K562 (cell line): Measurements from ENCODE around the gene EXT2. TPM values are rescaled to one million over a fixed set of nuclear protein-coding genes. Genes with fewer than 3 reads are reported as not detected.

Source experiments
- ADNP ChIP-seq: fragments of 200-800 bp; sonication (Bioruptor generic); IDR thresholded peaks from 2 replicates; pipeline ENCODE4 v1.6.1; 2016; ENCODE audit warnings: missing genetic modification characterization, missing compliant biosample characterization
- BCL6 ChIP-seq: fragments of 250-450 bp; sonication (Bioruptor Pico); IDR thresholded peaks from 2 replicates; pipeline ENCODE4 v1.4.0; 2020
- DACH1 ChIP-seq: fragments of 450-650 bp; IDR thresholded peaks from 2 replicates; pipeline ENCODE4 v1.6.1; 2018; ENCODE audit not compliant: partially characterized antibody
- DDX20 ChIP-seq: fragments of 450-650 bp; IDR thresholded peaks from 2 replicates; pipeline ENCODE4 v1.6.1; 2016; ENCODE audit warnings: missing genetic modification characterization, low read depth, mild to moderate bottlenecking, missing compliant biosample characterization, moderate library complexity
- DIDO1 ChIP-seq: fragments of 450-650 bp; IDR thresholded peaks from 2 replicates; pipeline ENCODE4 v1.6.1; 2016; ENCODE audit warnings: low read depth, missing biosample characterization, missing genetic modification characterization
- ELF1 ChIP-seq: fragments of 200-800 bp; sonication (Bioruptor generic); IDR thresholded peaks from 2 replicates; pipeline ENCODE4 v1.6.1; 2016; ENCODE audit warnings: missing genetic modification characterization, missing compliant biosample characterization
- FOXK1 ChIP-seq: sonication (generic); formaldehyde crosslinking; IDR thresholded peaks from 2 replicates; pipeline ENCODE4 v1.8.0; 2022; ENCODE audit warnings: missing genetic modification reagents, mild to moderate bottlenecking, borderline replicate concordance
- FOXK2 ChIP-seq, 2 experiments: fragments of 450-650 bp; IDR thresholded peaks in 1 of 2; conservative IDR thresholded peaks in 1 of 2; 2 replicates each; pipeline ENCODE4 v1.6.1; 2016; ENCODE audit warnings: low read depth in 2 of 2, mild to moderate bottlenecking in 1 of 2
- GTF2F1 ChIP-seq: IDR thresholded peaks from 2 replicates; pipeline ENCODE4 v1.6.1; 2011; ENCODE audit warnings: low read depth, low read length, improper control_type of control experiment
- HCFC1 ChIP-seq: IDR thresholded peaks from 2 replicates; pipeline ENCODE4 v1.6.1; 2012; ENCODE audit warnings: low read depth, low read length, improper control_type of control experiment
- KDM4B ChIP-seq, 2 experiments: fragments of 450-650 bp in 1 of 2; sonication (generic) in 1 of 2; IDR thresholded peaks; 2 replicates each; pipeline ENCODE4 v1.6.1; 2016 to 2017; ENCODE audit warnings: borderline replicate concordance in 2 of 2, antibody characterized with exemption in 1 of 2, low read depth in 1 of 2, mild to moderate bottlenecking in 1 of 2
- MYNN ChIP-seq, 2 experiments: sonication (generic); formaldehyde crosslinking in 1 of 2; IDR thresholded peaks; 2 replicates each; pipeline versions ENCODE4 v1.5.0 to v1.6.1; 2016 to 2020; ENCODE audit warnings: antibody characterized with exemption in 1 of 2, missing genetic modification reagents in 1 of 2
- NR2F6 ChIP-seq: fragments of 450-650 bp; formaldehyde crosslinking; IDR thresholded peaks from 2 replicates; pipeline ENCODE4 v1.4.0; 2020; ENCODE audit warnings: mild to moderate bottlenecking
- PTBP1 ChIP-seq: fragments of 200-400 bp; formaldehyde crosslinking; IDR thresholded peaks from 2 replicates; pipeline ENCODE4 v1.6.1; 2017; ENCODE audit warnings: low read depth, low read length
- SRF ChIP-seq, 2 experiments: fragments of 250-450, 450-650 bp in 1 of 2; sonication (Bioruptor Pico) in 1 of 2; sonication (generic) in 1 of 2; formaldehyde crosslinking; IDR thresholded peaks; 2 replicates each; pipeline versions ENCODE4 v1.5.0 to v1.5.1; 2020 to 2022; ENCODE audit warnings: mild to moderate bottlenecking in 1 of 2, missing genetic modification reagents in 1 of 2
- ZNF24 ChIP-seq: fragments of 450-650 bp; IDR thresholded peaks from 2 replicates; pipeline ENCODE4 v1.6.1; 2016
- ZNF354B ChIP-seq: fragments of 250-450 bp; sonication (Bioruptor Pico); IDR thresholded peaks from 2 replicates; pipeline ENCODE4 v1.4.0; 2020
- ZNF583 ChIP-seq: fragments of 250-450 bp; sonication (Bioruptor Pico); IDR thresholded peaks from 2 replicates; pipeline ENCODE4 v1.4.0; 2020
- ZNF589 ChIP-seq: fragments of 200-800 bp; sonication (Bioruptor generic); IDR thresholded peaks from 2 replicates; pipeline ENCODE4 v1.6.1; 2016; ENCODE audit warnings: low read depth, missing genetic modification characterization, missing compliant biosample characterization
- ZNF695 ChIP-seq: fragments of 450-650 bp; formaldehyde crosslinking; IDR thresholded peaks from 2 replicates; pipeline ENCODE4 v1.4.0; 2020; ENCODE audit warnings: mild to moderate bottlenecking, moderate library complexity
- polyA plus RNA-seq, 8 experiments: library from polyadenylated mRNA; depleted of rRNA in 4 of 8; stranded (reverse) in 5 of 8; unstranded in 3 of 8; fragments of >200 nt; fragmentation: Nextera tagmentation in 2 of 8; fragmentation: Illumina TruSeq in 1 of 8; extraction: Ambion mirVana in 2 of 8; extraction: Trizol in 1 of 8; gene quantifications; 2 replicates each; pipeline versions ENCODE4 v1.2.1 to v1.2.3, GENCODE V29; 2011 to 2014; ENCODE audit warnings: inconsistent platforms in 1 of 8, missing spikeins in 1 of 8
- total RNA-seq, 7 experiments: library from RNA; depleted of rRNA in 6 of 7; stranded (reverse); fragments of >200 nt in 6 of 7; fragmentation: Illumina TruSeq in 2 of 7; extraction: Trizol in 2 of 7; gene quantifications; 2 replicates each; pipeline versions ENCODE4 v1.2.1 to v1.2.3, GENCODE V29; 2011 to 2021; ENCODE audit warnings: low replicate concordance in 1 of 7
- TF ChIP-seq, protein P1 (sequence below): fragments of 450-650 bp; conservative IDR thresholded peaks from 2 replicates; pipeline ENCODE4 v1.6.1; 2016; ENCODE audit warnings: missing genetic modification characterization, low read depth, mild to moderate bottlenecking, missing compliant biosample characterization, moderate library complexity
- TF ChIP-seq, protein P2 (sequence below): sonication (generic); formaldehyde crosslinking; IDR thresholded peaks from 2 replicates; pipeline ENCODE4 v1.8.1; 2023; ENCODE audit warnings: mild to moderate bottlenecking, missing genetic modification reagents
- TF ChIP-seq, protein P3 (sequence below): fragments of 250-450 bp; sonication (Bioruptor Pico); IDR thresholded peaks from 2 replicates; pipeline ENCODE4 v1.5.0; 2022; ENCODE audit warnings: mild to moderate bottlenecking

The EXT2 gene
- total and polyA plus RNA-seq, 9 of the 15 experiments (the other 6 are each of a cell fraction or from before 2014, with no cell fraction given): 7.5 to 52.1 (median 38.1) TPM

DNA sequence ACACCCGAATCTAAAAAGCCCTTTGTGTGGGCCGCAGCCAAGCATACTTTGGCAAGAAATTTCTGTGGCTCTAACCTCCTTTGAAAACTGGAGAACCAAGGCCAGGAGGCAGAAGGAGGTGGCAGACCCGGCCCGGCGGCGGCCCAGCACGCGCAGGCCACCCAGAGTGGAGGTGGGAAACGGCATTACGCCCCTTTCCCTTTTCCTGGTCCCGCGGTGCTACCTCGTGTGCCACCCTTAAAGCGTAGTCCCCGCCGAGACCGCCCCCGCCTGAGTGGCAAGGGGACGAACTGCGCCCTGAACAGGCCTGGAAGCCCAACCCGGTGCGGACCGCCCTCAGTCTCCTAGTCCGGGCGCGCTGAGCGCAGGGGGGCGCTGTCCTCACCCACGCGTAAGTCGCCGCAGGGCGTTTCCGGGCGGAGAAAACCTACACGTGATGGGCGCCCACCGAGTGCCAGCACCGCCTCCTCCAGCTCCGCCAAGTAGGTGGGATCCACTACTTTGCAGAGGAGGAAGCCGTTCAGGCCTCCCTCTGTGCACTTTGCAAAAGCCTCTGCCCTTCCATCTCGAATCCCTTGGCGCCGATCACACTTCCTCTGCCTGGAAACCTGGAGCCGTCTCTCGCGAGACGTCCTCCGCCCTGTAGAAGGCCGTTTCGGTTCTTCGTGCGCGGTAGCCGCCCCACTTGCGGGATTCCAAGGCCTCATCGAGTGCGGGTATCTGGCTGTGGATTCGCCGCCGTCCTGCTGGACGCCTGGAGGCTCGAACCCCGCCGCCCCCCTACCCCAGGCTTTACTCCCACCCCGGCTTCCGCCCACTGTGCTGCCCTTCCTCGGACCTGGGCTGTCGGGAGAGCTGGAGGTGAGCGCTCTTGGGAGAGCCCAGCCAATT, 29.4 kb upstream of the EXT2 start, which contains the start of gene ACCS (continued):
- TF ChIP-seq NR2F6 (CRISPR knock-in tag) (0 out of 2 replicates have a peak, but pooled peaks have one; percentile 4), ZNF583 (no peak), PTBP1 (0 out of 2 replicates have a peak, but pooled peaks have one; percentile 55), KDM4B (IDR thresholded peaks at IDR 0.05; ENCODE audit: borderline replicate concordance in 2 of 2, low read depth in 1 of 2) (peak in 1 of 2 experiments; percentile 65; a peak in 1 of 4 replicates), ZNF589 (CRISPR knock-in tag) (peak; percentile 72; the same call in 1 of the 2 replicates), MYNN (IDR thresholded peaks at IDR 0.05) (peak; percentile 71; the same call in 1 of the 2 replicates), MYNN (CRISPR knock-in tag; IDR thresholded peaks at IDR 0.05) (no peak), DIDO1 (tag) (peak; percentile 94), DDX20 (tag) (no peak), ELF1 (tag) (peak; percentile 70), BCL6 (no peak), ZNF24 (no peak), ADNP (tag) (peak; percentile 55; the same call in 1 of the 2 replicates), FOXK1 (CRISPR knock-in tag) (peak; percentile 61; the same call in 1 of the 2 replicates), FOXK2 (conservative IDR thresholded peaks at IDR 0.05 in 1 of 2, IDR thresholded peaks at IDR 0.05 in 1 of 2; ENCODE audit: low read depth in 2 of 2) (0 out of 4 replicates have a peak, but pooled peaks of 1 of the 2 experiments have one; percentile 25), GTF2F1 (no peak; the same call in 1 of the 2 replicates), ZNF695 (no peak), HCFC1 (peak; percentile 60), ZNF354B (CRISPR knock-in tag) (no peak), DACH1 (no peak), SRF (CRISPR knock-in tag; IDR thresholded peaks at IDR 0.05) (peak in 1 of 2 experiments; percentile 61; a peak in 2 of 4 replicates)
- TF ChIP-seq, protein P1, sequence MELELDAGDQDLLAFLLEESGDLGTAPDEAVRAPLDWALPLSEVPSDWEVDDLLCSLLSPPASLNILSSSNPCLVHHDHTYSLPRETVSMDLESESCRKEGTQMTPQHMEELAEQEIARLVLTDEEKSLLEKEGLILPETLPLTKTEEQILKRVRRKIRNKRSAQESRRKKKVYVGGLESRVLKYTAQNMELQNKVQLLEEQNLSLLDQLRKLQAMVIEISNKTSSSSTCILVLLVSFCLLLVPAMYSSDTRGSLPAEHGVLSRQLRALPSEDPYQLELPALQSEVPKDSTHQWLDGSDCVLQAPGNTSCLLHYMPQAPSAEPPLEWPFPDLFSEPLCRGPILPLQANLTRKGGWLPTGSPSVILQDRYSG (tag): 0 out of 2 replicates have a peak, but pooled peaks have one; percentile 57
- TF ChIP-seq, protein P2, sequence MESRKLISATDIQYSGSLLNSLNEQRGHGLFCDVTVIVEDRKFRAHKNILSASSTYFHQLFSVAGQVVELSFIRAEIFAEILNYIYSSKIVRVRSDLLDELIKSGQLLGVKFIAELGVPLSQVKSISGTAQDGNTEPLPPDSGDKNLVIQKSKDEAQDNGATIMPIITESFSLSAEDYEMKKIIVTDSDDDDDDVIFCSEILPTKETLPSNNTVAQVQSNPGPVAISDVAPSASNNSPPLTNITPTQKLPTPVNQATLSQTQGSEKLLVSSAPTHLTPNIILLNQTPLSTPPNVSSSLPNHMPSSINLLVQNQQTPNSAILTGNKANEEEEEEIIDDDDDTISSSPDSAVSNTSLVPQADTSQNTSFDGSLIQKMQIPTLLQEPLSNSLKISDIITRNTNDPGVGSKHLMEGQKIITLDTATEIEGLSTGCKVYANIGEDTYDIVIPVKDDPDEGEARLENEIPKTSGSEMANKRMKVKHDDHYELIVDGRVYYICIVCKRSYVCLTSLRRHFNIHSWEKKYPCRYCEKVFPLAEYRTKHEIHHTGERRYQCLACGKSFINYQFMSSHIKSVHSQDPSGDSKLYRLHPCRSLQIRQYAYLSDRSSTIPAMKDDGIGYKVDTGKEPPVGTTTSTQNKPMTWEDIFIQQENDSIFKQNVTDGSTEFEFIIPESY (CRISPR knock-in tag): peak; percentile 86
- TF ChIP-seq, protein P3, sequence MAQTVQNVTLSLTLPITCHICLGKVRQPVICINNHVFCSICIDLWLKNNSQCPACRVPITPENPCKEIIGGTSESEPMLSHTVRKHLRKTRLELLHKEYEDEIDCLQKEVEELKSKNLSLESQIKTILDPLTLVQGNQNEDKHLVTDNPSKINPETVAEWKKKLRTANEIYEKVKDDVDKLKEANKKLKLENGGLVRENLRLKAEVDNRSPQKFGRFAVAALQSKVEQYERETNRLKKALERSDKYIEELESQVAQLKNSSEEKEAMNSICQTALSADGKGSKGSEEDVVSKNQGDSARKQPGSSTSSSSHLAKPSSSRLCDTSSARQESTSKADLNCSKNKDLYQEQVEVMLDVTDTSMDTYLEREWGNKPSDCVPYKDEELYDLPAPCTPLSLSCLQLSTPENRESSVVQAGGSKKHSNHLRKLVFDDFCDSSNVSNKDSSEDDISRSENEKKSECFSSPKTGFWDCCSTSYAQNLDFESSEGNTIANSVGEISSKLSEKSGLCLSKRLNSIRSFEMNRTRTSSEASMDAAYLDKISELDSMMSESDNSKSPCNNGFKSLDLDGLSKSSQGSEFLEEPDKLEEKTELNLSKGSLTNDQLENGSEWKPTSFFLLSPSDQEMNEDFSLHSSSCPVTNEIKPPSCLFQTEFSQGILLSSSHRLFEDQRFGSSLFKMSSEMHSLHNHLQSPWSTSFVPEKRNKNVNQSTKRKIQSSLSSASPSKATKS (CRISPR knock-in tag): no peak
